WTC11 (cell line): ENCODE measurements around the gene RPRD1B. TPM values are rescaled to one million over a fixed set of nuclear protein-coding genes. Genes with fewer than 3 reads are reported as not detected.

Experiments used
- ATAC-seq: fragments of 200-7000 bp; cut with Tn5 transposase; 2 replicates; pipeline ENCODE4 v1.10.0; 2021; ENCODE audit warnings: mild to moderate bottlenecking, moderate library complexity
- CTCF ChIA-PET: fragments of 300-600 bp; sonication (Branson Sonifier 250); formaldehyde crosslinking; loops from one replicate; lab custom pipeline; 2021; ENCODE audit warnings: antibody characterized with exemption; lab: Charles Lee
- POLR2A ChIA-PET: fragments of 350-600 bp; sonication (Branson Sonifier 250); formaldehyde crosslinking; loops from one replicate; lab custom pipeline; 2021; ENCODE audit warnings: antibody characterized with exemption; lab: Charles Lee
- DNase-seq: peaks from one replicate; pipeline ENCODE4 v3.0.0; 2021; ENCODE audit warnings: low spot score
- H3K27ac Mint-ChIP-seq: 2 replicates; pipeline ENCODE4 v1.8.0; 2021; ENCODE audit warnings: mixed read lengths
- H3K27me3 Mint-ChIP-seq: 2 replicates; pipeline ENCODE4 v1.8.0; 2021; ENCODE audit warnings: low read depth, mild to moderate bottlenecking, moderate library complexity, mixed read lengths
- H3K36me3 Mint-ChIP-seq: 2 replicates; pipeline ENCODE4 v1.8.0; 2021; ENCODE audit warnings: mixed read lengths
- H3K4me1 Mint-ChIP-seq: 2 replicates; pipeline ENCODE4 v1.8.0; 2022; ENCODE audit warnings: mixed read lengths
- H3K4me3 Mint-ChIP-seq: 2 replicates; pipeline ENCODE4 v1.8.0; 2021; ENCODE audit warnings: mild to moderate bottlenecking, moderate library complexity, mixed read lengths
- H3K9me3 Mint-ChIP-seq: 2 replicates; pipeline ENCODE4 v1.8.0; 2021; ENCODE audit warnings: mixed read lengths
- ATF6 ChIP-seq: sonication (generic); formaldehyde crosslinking; IDR thresholded peaks from 2 replicates; pipeline ENCODE4 v1.8.1; 2023; ENCODE audit warnings: mild to moderate bottlenecking, missing genetic modification reagents
- E2F1 ChIP-seq: sonication (generic); formaldehyde crosslinking; IDR thresholded peaks from 2 replicates; pipeline ENCODE4 v1.8.0; 2022; ENCODE audit warnings: mild to moderate bottlenecking, missing genetic modification reagents
- ERG ChIP-seq: fragments of 250-450 bp; sonication (Bioruptor Pico); IDR thresholded peaks from 2 replicates; pipeline ENCODE4 v1.8.0; 2021; ENCODE audit warnings: mild to moderate bottlenecking
- FOXP4 ChIP-seq: sonication (generic); formaldehyde crosslinking; IDR thresholded peaks from 2 replicates; pipeline ENCODE4 v1.8.0; 2022; ENCODE audit warnings: mild to moderate bottlenecking, missing genetic modification reagents
- GABPB1 ChIP-seq: sonication (generic); formaldehyde crosslinking; IDR thresholded peaks from 2 replicates; pipeline ENCODE4 v1.8.1; 2023; ENCODE audit warnings: mild to moderate bottlenecking, missing genetic modification reagents
- GTF2I ChIP-seq: fragments of 250-450 bp; sonication (Bioruptor Pico); conservative IDR thresholded peaks from 2 replicates; pipeline ENCODE4 v1.4.0; 2021; ENCODE audit warnings: mild to moderate bottlenecking
- MLX ChIP-seq: sonication (generic); formaldehyde crosslinking; IDR thresholded peaks from 2 replicates; pipeline ENCODE4 v1.8.1; 2023; ENCODE audit warnings: mild to moderate bottlenecking, missing genetic modification reagents, moderate library complexity
- NFYB ChIP-seq: sonication (generic); formaldehyde crosslinking; conservative IDR thresholded peaks from 2 replicates; pipeline ENCODE4 v1.8.0; 2022; ENCODE audit warnings: low read depth, missing genetic modification reagents
- NR1H2 ChIP-seq: sonication (generic); formaldehyde crosslinking; IDR thresholded peaks from 2 replicates; pipeline ENCODE4 v1.9.0; 2021; ENCODE audit warnings: mild to moderate bottlenecking, moderate library complexity, missing genetic modification reagents
- NR2C2 ChIP-seq: sonication (generic); formaldehyde crosslinking; IDR thresholded peaks from 2 replicates; pipeline ENCODE4 v1.8.0; 2022; ENCODE audit warnings: mild to moderate bottlenecking, missing genetic modification reagents
- RELA ChIP-seq: sonication (generic); formaldehyde crosslinking; IDR thresholded peaks from 2 replicates; pipeline ENCODE4 v1.8.1; 2022; ENCODE audit warnings: missing genetic modification reagents, mild to moderate bottlenecking, borderline replicate concordance
- SP1 ChIP-seq: sonication (generic); formaldehyde crosslinking; conservative IDR thresholded peaks from 2 replicates; pipeline ENCODE4 v1.8.1; 2022; ENCODE audit warnings: missing genetic modification reagents
- ZNF317 ChIP-seq: sonication (generic); formaldehyde crosslinking; IDR thresholded peaks from 2 replicates; pipeline ENCODE4 v1.8.1; 2023; ENCODE audit warnings: low read depth, mild to moderate bottlenecking, moderate library complexity, missing genetic modification reagents, borderline replicate concordance
- ZNF423 ChIP-seq: fragments of 250-450 bp; sonication (Bioruptor Pico); IDR thresholded peaks from 2 replicates; pipeline ENCODE4 v2.1.2; 2022; ENCODE audit warnings: mild to moderate bottlenecking, moderate library complexity
- ZNF532 ChIP-seq: fragments of 250-450 bp; sonication (Bioruptor Pico); IDR thresholded peaks from 2 replicates; pipeline ENCODE4 v1.9.0; 2021; ENCODE audit warnings: mild to moderate bottlenecking, borderline replicate concordance
- total RNA-seq: library from RNA; stranded (reverse); gene quantifications from 3 replicates; pipeline ENCODE4 v1.2.3, GENCODE V29; 2021

The RPRD1B gene
- total RNA-seq, 1 experiment from 2014 or later = 21.4 TPM

- Mint-ChIP-seq H3K4me1 (peaks cover 2% of the 10 kb centered on the region; the same call in 1 of the 2 replicates), H3K27me3 (no peaks in the 10 kb centered on the region), H3K27ac (0 out of 2 replicates have a peak overlapping the region, but pooled peaks have one; percentile 54), H3K9me3 (no peaks in the 10 kb centered on the region), H3K36me3 (peaks cover 30% of the 10 kb centered on the region), H3K4me3 (no peak overlapping the region)
- CTCF ChIA-PET = interaction anchor here (1.0 kb wide), 2 partner anchors 19 to 44 kb away, joined by 3 to 4 read pairs; no protein-coding TSS in a partner anchor
- POLR2A ChIA-PET = no interaction called here
- ATAC-seq (no peak), DNase-seq (no peak)
- TF ChIP-seq SP1 (no peak), ZNF317 (CRISPR knock-in tag) (no peak), RELA (no peak)
Measured at GRCh38 chr20:37987602-37988290, 45.8 kb upstream of the RPRD1B start.

GRCh38 chr20:37988306-37988954 lies 45.1 kb upstream of the RPRD1B start:
- no peak overlapping the region for H3K27ac Mint-ChIP-seq
- no peaks in the 10 kb centered on the region for H3K9me3 Mint-ChIP-seq
- ATAC-seq (no peak), DNase-seq (no peak)
- H3K36me3 Mint-ChIP-seq = peaks cover 26% of the 10 kb centered on the region
- H3K27me3 Mint-ChIP-seq = no peaks in the 10 kb centered on the region
- POLR2A ChIA-PET = no interaction called here
- no peak for TF ChIP-seq GTF2I (CRISPR knock-in tag)
- no peak for TF ChIP-seq E2F1 (CRISPR knock-in tag)
- no peak for TF ChIP-seq ERG (CRISPR knock-in tag)
- TF ChIP-seq NR1H2 (CRISPR knock-in tag) = no peak
- no peak for TF ChIP-seq GABPB1 (CRISPR knock-in tag)
- no peak for TF ChIP-seq FOXP4 (CRISPR knock-in tag)
- no peak for TF ChIP-seq SP1
- TF ChIP-seq NFYB (CRISPR knock-in tag) = no peak
- no peak for TF ChIP-seq ATF6 (CRISPR knock-in tag)
- no peak for TF ChIP-seq ZNF532
- TF ChIP-seq ZNF423 (CRISPR knock-in tag) = no peak
- no peak for TF ChIP-seq NR2C2 (CRISPR knock-in tag)
- TF ChIP-seq MLX (CRISPR knock-in tag) = no peak
- H3K4me3 Mint-ChIP-seq = no peak overlapping the region
- CTCF ChIA-PET = no interaction called here
- H3K4me1 Mint-ChIP-seq = peaks cover 4% of the 10 kb centered on the region; the same call in 1 of the 2 replicates
